Adrenal gland (tissue), 12 donors: ENCODE measurements around the gene ALDH5A1. TPM values are rescaled to one million over a fixed set of nuclear protein-coding genes. Genes with fewer than 3 reads are reported as not detected.

Source experiments
- DNase-seq, 7 donors: peaks; one replicate each; pipeline ENCODE4 v3.0.0-alpha.2; 2019 to 2020
- H3K27ac ChIP-seq, 5 donors: fragments of 200-600 bp; sonication (generic) in 4 of 5; 1 replicate in 3 of 5; 2 replicates in 2 of 5; pipeline versions ENCODE4 v1.5.1 to v1.8.0; 2016 to 2020; ENCODE audit warnings: mild to moderate bottlenecking in 1 of 5
- H3K27me3 ChIP-seq: fragments of 200-600 bp; 2 replicates; pipeline ENCODE4 v1.8.0; 2021
- H3K36me3 ChIP-seq, 2 donors: fragments of 200-600 bp; replicated peaks in 1 of 2; 1 replicate in 1 of 2; 2 replicates in 1 of 2; pipeline versions ENCODE4 v1.5.1 to v1.8.0; 2018 to 2022
- H3K4me1 ChIP-seq, 2 donors: fragments of 200-600 bp; replicated peaks in 1 of 2; 1 replicate in 1 of 2; 2 replicates in 1 of 2; pipeline versions ENCODE4 v1.5.1 to v1.8.0; 2018 to 2021
- H3K4me3 ChIP-seq, 4 donors: fragments of 200-600 bp; sonication (generic) in 3 of 4; one replicate each; pipeline ENCODE4 v1.5.1; 2016 to 2018
- H3K9me3 ChIP-seq, 3 donors: fragments of 200-600 bp; sonication (generic) in 1 of 3; replicated peaks in 1 of 3; 1 replicate in 2 of 3; 2 replicates in 1 of 3; pipeline versions ENCODE4 v1.5.1 to v1.8.0; 2016 to 2021
- CTCF ChIP-seq, 6 experiments: fragments of 450-650 bp in 4 of 6; fragments of 200-600 bp in 2 of 6; sonication (generic) in 1 of 6; IDR thresholded peaks; 1 replicate in 5 of 6; 2 replicates in 1 of 6; pipeline versions ENCODE4 v1.5.1 to v1.8.0; 2016 to 2021; ENCODE audit warnings: antibody characterized with exemption in 6 of 6, mild to moderate bottlenecking in 2 of 6, moderate library complexity in 1 of 6
- POLR2A ChIP-seq, 2 donors: fragments of 450-650 bp; IDR thresholded peaks; one replicate each; pipeline ENCODE4 v1.6.1; 2017; ENCODE audit warnings: antibody characterized with exemption in 2 of 2, mild to moderate bottlenecking in 2 of 2, moderate library complexity in 1 of 2
- WGBS, 4 donors: extraction: QIAGEN DNeasy Blood & Tissue Kit in 2 of 4; methylation state at CpG; one replicate each; pipeline versions ENCODE4 v1.1.5 to v1.1.7; 2013 to 2017; 5-methylcytosine and 5-hydroxymethylcytosine counted together
- intact Hi-C, 2 donors: fragments of 100-400 bp; cut with DNase I; formaldehyde crosslinking; loops; one replicate each; pipeline versions ENCODE4 v1.14.1 to v1.15.0; 2022 to 2023
- polyA plus RNA-seq, 3 donors: library from polyadenylated mRNA; stranded (reverse); fragments of 200-250 nt in 2 of 3; fragments of 350-450 nt in 1 of 3; fragmentation: Illumina TruSeq in 1 of 3; extraction: RNeasy Lipid Tissue Mini Kit (QIAGEN cat#74804) in 1 of 3; gene quantifications; one replicate each; pipeline ENCODE4 v1.2.3, GENCODE V29; 2013 to 2014
- total RNA-seq, 9 donors: library from RNA; depleted of rRNA in 4 of 9; stranded (reverse); fragments of >200 nt in 4 of 9; fragments of 120-200 nt in 1 of 9; fragmentation: NEBNext Ultra II Directional in 1 of 9; extraction: Animal tissue kit (Norgen Biotek cat#: 25700) in 1 of 9; gene quantifications; one replicate each; pipeline versions ENCODE4 v1.1.0 to v1.2.4, GENCODE V29; 2013 to 2023
- donor health status: healthy with polysubstance abuse.
- donor health status: Bipolar disorder and iron deficiency.
- donor health status: DM: yes; HTN: yes; CAD: no.
- donor health status: DM: no; HTN: no; CAD: no.
- donor health status: DM: no; HTN: no; CAD: no.
- donor health status: DM: yes; HTN: yes; CAD: no.

ALDH5A1 gene
- total and polyA plus RNA-seq, 12 donors, result 3.2 to 23.1 (median 10.5) TPM

GRCh38 chr6:24454452-24454851 lies 40.3 kb upstream of the ALDH5A1 start:
- Histone ChIP-seq H3K27ac (no peak overlapping the region), H3K27me3 (no peaks in the 10 kb centered on the region), H3K4me3 (no peak overlapping the region), H3K9me3 (no peaks in the 10 kb centered on the region), H3K36me3 (no peaks in the 10 kb centered on the region), H3K4me1 (no peaks in the 10 kb centered on the region)
- DNase-seq, result no peak
- intact Hi-C loops, result no loop called here
- WGBS, 4 donors, result 85 to 91% (median 88%) methylated on average over 5 of the region's 5 CpGs
- TF ChIP-seq CTCF (IDR thresholded peaks at IDR 0.05) (no peak), POLR2A (IDR thresholded peaks at IDR 0.05) (no peak)

GRCh38 chr6:24455061-24455460 lies 39.7 kb upstream of the ALDH5A1 start:
- Histone ChIP-seq H3K9me3 (no peaks in the 10 kb centered on the region), H3K4me3 (no peak overlapping the region), H3K4me1 (no peaks in the 10 kb centered on the region), H3K27ac (no peak overlapping the region), H3K27me3 (no peaks in the 10 kb centered on the region), H3K36me3 (no peaks in the 10 kb centered on the region)
- TF ChIP-seq POLR2A (IDR thresholded peaks at IDR 0.05) (no peak), CTCF (IDR thresholded peaks at IDR 0.05) (no peak)
- intact Hi-C loops, result no loop called here
- DNase-seq, result no peak
- whole genome bisulfite sequencing, 4 donors, result 79 to 94% (median 89%) methylated on average over 4 of the region's 4 CpGs

DNA sequence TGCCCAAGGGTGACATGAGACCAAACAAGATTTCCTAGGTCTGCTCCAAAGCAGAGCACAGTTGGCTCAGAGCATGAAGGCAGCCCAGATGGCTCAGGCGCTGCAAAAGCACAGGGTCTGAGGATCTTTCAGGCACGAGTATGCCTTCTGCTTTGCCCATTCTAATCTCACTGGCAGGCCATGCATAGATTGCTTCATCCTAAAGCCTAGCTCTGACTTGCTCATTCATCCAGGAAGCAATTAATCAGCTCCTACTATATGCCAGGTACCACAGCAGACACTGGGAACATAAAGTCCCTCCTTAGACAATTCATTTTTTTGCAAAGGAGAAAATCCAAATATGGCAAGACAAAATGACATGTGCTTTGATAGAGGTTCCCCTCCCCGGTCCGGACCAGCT lies 36.6 kb upstream of the ALDH5A1 start:
- no peak for TF ChIP-seq POLR2A (IDR thresholded peaks at IDR 0.05)
- no peak for TF ChIP-seq CTCF (IDR thresholded peaks at IDR 0.05)
- no peaks in the 10 kb centered on the region for H3K27me3 ChIP-seq
- intact Hi-C loops, result no loop called here
- no peak overlapping the region for H3K27ac ChIP-seq
- H3K36me3 ChIP-seq, result no peaks in the 10 kb centered on the region
- DNase-seq, result no peak
- no peak overlapping the region for H3K4me3 ChIP-seq
- 43 to 76% (median 61%) methylated on average over 3 to 4 of the region's 4 CpGs for WGBS, 4 donors
- H3K9me3 ChIP-seq, result no peaks in the 10 kb centered on the region
- no peaks in the 10 kb centered on the region for H3K4me1 ChIP-seq

DNA sequence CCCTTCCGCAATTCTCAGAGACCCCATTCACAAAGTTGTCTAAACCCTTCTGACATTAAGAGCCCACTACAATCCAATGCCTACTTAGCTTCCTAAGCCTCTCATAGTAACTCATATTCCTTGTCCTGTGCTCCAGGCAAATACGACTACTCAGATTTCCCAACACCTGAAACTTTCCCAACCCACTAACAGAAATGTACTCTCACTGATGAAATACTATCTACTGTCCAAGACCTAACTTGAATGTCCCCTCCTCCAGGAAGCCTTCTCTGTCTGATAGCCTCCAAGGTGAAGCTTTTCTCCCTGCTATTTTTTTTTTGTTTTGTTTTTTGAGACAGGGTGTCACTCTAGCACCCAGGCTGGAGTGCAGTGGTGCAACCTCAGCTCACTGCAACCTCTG lies 35.8 kb upstream of the ALDH5A1 start:
- intact Hi-C loops, result no loop called here
- no peaks in the 10 kb centered on the region for H3K27me3 ChIP-seq
- H3K9me3 ChIP-seq, result no peaks in the 10 kb centered on the region
- TF ChIP-seq CTCF (IDR thresholded peaks at IDR 0.05), result no peak
- no peak for TF ChIP-seq POLR2A (IDR thresholded peaks at IDR 0.05)
- H3K4me1 ChIP-seq, result no peaks in the 10 kb centered on the region
- no peak overlapping the region for H3K4me3 ChIP-seq
- no peaks in the 10 kb centered on the region for H3K36me3 ChIP-seq
- WGBS, 4 donors, result 91 to 98% (median 94%) methylated on average over 2 of the region's 2 CpGs
- H3K27ac ChIP-seq, result no peak overlapping the region
- no peak for DNase-seq
